ENCODE results near the gene GZMM.
A peak's percentile ranks its signal among the peaks of the same experiment; 100 is the strongest.

GZMM gene

DNA sequence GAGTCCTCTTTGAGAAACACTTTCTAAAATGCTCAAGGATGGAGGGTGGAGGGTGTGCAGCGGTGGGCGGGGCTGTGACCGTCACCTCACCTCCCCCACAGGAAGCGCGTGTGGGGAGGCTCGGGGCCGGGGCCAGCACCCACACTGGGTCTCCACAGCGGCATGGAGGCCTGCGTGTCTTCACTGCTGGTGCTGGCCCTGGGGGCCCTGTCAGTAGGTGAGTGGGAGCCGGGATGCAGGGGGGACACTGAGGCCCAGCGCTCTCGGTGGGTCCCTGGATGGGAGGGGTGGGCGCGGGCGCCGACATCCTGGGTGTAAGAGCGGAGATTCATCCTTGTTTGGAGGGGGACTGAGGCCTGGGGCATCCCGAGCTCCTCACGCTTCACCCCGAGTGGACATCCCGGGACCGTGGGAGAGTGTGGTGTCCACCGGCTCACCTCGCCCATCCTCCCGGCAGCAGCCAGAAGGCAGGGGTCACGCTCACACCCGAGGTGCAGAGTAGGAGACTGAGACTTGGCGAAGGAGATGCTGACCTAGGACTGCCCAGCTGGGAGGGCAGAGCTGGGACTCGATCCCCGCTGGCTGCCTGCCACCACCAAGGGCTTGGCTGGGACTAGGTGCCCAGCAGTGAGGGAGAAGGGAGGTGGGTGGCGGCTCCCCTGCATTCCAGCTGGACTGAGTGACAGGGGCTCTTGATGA, at the start of gene GZMM:
GZMM (plus strand) TSS at position 144 of the 699 bp plus-strand sequence; CDS start at position 163, 19 bp downstream.
- no peak for DNase-seq

- DNase-seq, result no peak
Measured at GRCh38 chr19:494171-495080, 49.4 kb upstream of the GZMM start.

- DNase-seq, result no peak
Measured at GRCh38 chr19:495081-495401, 48.8 kb upstream of the GZMM start.

GRCh38 chr19:495402-496111, 48.3 kb upstream of the GZMM start:
- peak; percentile 24 to 33 for DNase-seq

DNA sequence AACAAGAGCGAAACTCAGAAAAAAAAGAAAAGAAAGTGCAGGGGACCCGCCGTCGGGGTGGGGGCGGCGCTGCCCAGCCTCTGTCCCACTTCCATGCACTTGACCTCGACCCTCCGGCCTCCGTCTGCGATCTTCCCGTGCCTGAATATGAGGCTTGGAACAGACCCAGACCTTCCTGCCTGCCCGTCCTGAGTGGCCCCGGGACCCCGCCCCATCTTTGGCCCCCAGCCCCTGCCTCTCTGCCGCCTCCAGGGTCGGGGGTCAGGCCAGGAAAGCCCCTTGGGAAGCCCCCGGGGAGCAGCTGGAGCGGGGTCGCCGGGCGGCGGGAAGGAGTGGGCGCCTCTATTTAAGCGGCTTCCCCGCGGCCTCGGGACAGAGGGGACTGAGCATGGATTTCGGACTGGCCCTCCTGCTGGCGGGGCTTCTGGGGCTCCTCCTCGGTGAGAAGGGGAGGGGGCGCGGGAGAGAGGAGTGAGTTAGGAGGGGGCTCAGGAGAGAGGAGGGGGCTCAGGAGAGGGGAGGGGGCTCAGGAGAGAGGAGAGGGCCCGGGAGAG, 47.7 kb upstream of the GZMM start, which contains the start of gene MADCAM1:
MADCAM1 (plus strand) TSS at position 375 of the 554 bp plus-strand sequence; CDS start at position 389, 14 bp downstream.
- DNase-seq, result no peak

- DNase-seq, result no peak
Measured at GRCh38 chr19:496986-497385, 46.9 kb upstream of the GZMM start.

- DNase-seq, result no peak
Measured at GRCh38 chr19:497491-497868, 46.4 kb upstream of the GZMM start.

- DNase-seq, result no peak
Measured at GRCh38 chr19:497869-498510, 45.9 kb upstream of the GZMM start.

GRCh38 chr19:498511-498891, 45.4 kb upstream of the GZMM start:
- DNase-seq, result no peak

DNA sequence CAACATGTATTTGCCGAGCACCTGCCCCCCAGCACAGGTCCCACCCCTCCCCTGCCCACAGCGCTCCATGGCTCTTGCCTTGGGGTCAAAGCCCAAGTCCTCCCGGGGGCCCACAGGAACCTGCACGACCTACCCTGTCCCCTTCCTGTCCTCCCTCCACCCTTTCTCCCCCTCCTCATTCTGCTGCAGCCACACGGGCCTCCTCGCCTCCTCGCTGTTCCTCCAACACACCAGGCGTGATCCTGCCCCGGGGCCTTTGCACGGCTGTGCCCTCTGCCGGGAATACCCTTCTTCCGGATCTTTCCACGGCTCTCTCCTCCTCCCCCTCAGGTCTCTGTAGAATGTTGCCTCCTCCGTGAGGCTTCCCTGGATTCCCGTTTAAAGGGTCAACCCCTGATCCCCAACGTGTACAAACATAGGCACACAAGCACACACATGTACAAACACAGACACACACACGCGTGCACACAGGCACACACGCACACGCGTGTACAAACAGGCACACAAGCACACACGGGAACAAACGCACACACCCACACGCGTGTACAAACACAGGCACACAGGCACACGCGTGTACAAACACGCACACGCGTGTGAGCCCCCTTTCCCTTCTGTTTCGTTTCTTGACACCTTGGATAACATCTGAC, 44.8 kb upstream of the GZMM start:
- DNase-seq, result no peak

- DNase-seq, result no peak
Measured at GRCh38 chr19:501646-502045, 42.2 kb upstream of the GZMM start.

DNA sequence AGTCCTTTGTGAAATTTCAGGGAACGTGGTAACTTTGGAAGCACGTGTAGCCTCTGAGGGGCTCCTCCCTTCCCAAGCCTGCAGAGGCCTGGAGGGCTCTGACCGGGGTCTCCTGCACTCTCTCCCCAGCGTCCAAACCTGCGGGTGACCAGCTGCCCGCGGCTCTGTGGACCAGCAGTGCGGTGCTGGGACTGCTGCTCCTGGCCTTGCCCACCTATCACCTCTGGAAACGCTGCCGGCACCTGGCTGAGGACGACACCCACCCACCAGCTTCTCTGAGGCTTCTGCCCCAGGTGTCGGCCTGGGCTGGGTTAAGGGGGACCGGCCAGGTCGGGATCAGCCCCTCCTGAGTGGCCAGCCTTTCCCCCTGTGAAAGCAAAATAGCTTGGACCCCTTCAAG, 39.2 kb upstream of the GZMM start:
- DNase-seq, result no peak

- peak; percentile 96 to 98 for DNase-seq
Measured at GRCh38 chr19:506404-507285, 37.2 kb upstream of the GZMM start.

- peak; percentile 40 to 68 for DNase-seq
Measured at GRCh38 chr19:507286-508203, 36.3 kb upstream of the GZMM start, which contains the start of gene TPGS1. TSS of gene TPGS1 (plus strand) at chr19:507497. CDS start at chr19:507507, 10 bp downstream.

DNA sequence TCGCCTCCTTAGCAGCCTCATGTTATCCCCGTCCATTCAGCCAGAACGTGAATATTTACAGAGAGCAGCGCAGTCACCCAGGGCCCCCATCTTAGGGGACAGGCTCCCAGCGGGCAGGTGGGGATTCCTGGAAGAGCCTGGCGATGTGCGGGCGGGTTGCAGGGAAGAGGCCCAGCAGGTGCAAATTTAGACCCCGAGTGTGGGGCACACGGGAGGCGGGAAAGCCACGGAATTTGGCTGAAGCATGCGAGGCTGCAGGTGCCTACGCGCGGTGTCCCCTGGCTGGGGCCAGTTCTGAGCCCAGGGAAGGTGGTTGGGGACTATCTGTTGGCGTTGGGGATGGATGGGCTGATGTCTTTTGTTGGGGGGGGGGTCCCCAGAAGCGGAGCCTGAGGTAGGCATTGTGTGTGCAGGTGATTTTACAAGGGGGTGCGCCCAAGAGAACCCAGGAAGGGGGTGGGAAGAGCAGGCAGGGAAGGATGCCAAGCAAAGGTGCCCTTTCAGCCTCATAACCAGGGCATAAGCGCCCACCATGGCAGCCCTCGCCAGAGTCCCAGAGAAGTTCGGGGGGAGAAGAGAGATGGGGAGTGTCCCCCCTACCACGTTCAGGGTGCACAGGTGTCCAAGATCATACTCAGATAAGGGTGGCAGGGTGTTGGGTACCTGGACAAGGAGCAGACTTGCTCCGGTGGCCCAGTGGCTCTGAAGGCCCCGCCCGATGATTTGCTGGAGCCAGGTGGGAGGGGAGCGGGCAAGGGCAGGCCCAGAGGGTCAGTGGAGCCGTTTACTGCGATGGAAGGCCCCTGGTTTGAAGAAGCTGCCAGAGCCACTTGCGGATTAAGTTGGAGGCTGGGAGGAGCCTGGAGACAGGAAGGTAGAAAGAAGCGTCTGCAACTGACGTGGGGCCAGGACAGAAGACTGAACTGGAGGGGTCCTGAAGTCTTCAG, 35.4 kb upstream of the GZMM start:
- DNase-seq, result no peak

DNA sequence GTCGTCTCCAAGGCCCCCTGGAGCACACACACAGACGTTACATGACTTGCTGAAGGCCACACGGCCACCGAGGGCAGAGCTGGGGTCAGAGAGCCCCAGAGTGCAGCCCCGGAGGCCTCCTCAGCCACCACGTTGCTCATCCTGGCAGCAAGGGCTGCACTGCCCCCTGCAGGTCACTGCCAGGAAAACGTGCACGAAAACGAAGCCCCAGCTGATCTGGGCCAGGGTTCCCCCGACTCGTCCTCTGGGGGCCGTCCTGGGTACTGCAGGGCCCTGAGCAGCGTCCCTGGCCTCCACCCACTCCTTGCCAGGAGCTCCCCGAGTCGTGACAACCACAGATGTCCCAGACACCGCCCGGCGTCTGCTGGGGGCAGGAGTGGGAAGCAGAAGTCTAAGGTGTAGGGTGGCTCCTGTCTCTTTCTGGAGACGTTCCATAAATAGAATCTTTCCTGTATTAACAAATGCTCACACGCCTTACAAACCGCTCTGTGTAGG, 33.2 kb upstream of the GZMM start:
- peak; percentile 65 to 72 for DNase-seq

DNA sequence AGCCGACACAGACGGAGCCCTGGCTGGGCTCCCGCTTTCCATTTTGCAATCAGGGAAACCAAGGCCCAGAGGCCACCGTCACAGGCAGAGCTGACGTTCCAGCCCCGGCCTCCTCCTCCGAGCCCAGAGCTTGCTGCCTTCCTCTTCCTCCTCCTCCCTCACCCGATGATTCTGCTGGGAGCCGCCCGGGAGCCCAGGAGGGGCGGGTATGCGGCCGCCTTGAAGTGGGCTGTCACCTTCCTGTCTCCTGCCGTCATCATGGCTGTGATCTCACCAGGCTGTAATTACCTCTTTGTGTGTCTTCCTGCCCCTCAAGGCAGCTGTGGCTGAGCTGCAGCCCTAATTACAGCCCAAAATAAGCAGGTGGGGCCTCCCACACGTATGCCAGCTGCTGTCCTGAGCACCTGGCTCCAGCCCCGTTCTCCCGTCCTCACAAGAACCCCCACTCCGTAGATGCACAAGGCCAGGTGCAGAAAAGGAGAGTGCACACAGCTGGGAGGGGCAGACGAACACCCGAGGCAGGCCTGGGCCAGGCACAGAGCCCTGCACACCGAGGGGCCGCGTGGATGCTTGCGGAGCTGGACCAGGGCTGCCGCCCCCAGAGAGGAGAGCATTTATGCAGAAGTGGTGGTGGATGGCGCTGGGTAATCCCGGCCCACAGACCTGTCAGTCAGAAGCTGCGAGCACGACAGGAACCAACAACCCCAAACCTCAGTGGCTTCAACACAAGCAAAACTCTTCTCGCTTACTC, 32.6 kb upstream of the GZMM start:
- DNase-seq, result peak; percentile 40 to 43
